ENCODE results near the gene DENND1A. TPM values are rescaled to one million over a fixed set of nuclear protein-coding genes. Genes with fewer than 3 reads are reported as not detected.

Gene DENND1A
- total RNA-seq, 1 donor from 2014 or later: 14.9 TPM

GRCh38 chr9:123331346-123332060 is 598.4 kb downstream of the DENND1A start:
- intact Hi-C loops (cut with micrococcal nuclease): loop anchor here (10.0 kb wide), 1 partner anchor 1237 kb away; the partner anchor contains the start of gene TTLL11

Other genes starting within 250 kb of the DENND1A start
- gene LHX2, start 81.6 kb upstream of the DENND1A start, total RNA-seq: not detected in 2 replicates